Testis (tissue), 2 donors: ENCODE results near the gene EP400.

Experiments used
- POLR2A ChIP-seq: fragments of 450-650 bp; IDR thresholded peaks from one replicate; pipeline ENCODE4 v1.6.1; 2017; ENCODE audit warnings: antibody characterized with exemption, mild to moderate bottlenecking, moderate library complexity
- TF ChIP-seq, protein P1 (sequence below), 3 experiments: fragments of 450-650 bp in 2 of 3; fragments of 200-600 bp in 1 of 3; sonication (generic) in 1 of 3; IDR thresholded peaks; one replicate each; pipeline ENCODE4 v1.5.1; 2016 to 2019; ENCODE audit warnings: antibody characterized with exemption in 3 of 3, mild to moderate bottlenecking in 2 of 3, moderate library complexity in 1 of 3

DNA sequence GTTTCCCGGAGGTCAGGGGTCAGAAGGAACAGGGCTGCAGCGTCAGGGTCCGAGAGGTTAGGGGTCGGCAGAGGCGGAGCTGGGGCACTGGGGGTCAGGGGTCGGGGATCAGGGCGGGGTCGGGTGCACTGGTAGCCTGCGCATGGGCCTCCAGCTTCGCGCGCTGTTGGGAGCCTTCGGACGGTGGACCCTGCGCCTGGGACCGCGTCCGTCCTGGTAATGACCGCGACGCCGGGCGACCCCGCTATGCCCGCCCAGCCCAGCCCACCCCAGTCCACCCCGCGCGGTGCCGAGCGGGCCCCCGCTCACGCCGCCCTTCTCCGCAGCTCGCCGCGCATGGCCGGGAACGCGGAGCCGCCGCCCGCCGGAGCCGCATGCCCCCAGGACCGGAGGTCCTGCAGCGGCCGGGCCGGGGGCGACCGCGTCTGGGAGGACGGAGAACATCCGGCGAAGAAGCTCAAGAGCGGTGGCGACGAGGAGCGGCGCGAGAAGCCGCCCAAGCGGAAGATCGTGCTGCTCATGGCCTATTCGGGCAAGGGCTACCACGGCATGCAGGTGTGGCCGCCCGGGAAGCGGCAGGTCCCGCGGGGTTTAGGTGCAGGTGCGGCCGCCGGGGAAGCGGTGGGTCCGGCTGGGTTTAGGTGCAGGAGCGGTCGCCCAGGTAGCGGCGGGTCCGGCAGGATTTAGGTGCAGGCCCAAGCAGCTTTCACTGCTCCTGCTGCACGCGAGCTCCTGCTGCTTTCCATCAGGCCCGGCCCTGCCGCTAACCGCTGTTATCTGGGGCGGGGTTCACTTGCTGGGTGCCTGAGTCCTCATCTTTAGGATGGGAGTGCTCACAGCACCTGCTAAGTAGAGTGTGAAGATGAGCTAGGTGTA, 19.9 kb upstream of the EP400 start:
- TF ChIP-seq, protein P1, sequence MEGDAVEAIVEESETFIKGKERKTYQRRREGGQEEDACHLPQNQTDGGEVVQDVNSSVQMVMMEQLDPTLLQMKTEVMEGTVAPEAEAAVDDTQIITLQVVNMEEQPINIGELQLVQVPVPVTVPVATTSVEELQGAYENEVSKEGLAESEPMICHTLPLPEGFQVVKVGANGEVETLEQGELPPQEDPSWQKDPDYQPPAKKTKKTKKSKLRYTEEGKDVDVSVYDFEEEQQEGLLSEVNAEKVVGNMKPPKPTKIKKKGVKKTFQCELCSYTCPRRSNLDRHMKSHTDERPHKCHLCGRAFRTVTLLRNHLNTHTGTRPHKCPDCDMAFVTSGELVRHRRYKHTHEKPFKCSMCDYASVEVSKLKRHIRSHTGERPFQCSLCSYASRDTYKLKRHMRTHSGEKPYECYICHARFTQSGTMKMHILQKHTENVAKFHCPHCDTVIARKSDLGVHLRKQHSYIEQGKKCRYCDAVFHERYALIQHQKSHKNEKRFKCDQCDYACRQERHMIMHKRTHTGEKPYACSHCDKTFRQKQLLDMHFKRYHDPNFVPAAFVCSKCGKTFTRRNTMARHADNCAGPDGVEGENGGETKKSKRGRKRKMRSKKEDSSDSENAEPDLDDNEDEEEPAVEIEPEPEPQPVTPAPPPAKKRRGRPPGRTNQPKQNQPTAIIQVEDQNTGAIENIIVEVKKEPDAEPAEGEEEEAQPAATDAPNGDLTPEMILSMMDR (IDR thresholded peaks at IDR 0.05) = no peak
- no peak for TF ChIP-seq POLR2A
